HG03558 (cell line): Measurements from ENCODE around the gene KLF6.
A peak's percentile ranks its signal among the peaks of the same experiment; 100 is the strongest.

Experiments used
- ATAC-seq: cut with Tn5 transposase; IDR thresholded peaks from one replicate; pipeline ENCODE4 v1.9.1; 2021; ENCODE audit warnings: moderate number of reproducible peaks; ENCODE audit not compliant: unreplicated experiment; ENCODE audit errors: extremely low read depth

Gene KLF6

GRCh38 chr10:3776796-3777571 is 8.0 kb downstream of the KLF6 start:
- no peak for ATAC-seq

GRCh38 chr10:3775696-3776551 is 9.1 kb downstream of the KLF6 start:
- no peak for ATAC-seq

- no peak for ATAC-seq
These were observed 10.0 kb downstream of the KLF6 start for GRCh38 chr10:3774814-3775695.

GRCh38 chr10:3774018-3774813 is 10.8 kb downstream of the KLF6 start:
- ATAC-seq: no peak

- ATAC-seq: no peak
These were observed 11.5 kb downstream of the KLF6 start for GRCh38 chr10:3773460-3774017.

- no peak for ATAC-seq
These were observed 12.4 kb downstream of the KLF6 start for GRCh38 chr10:3772361-3773171.

- no peak for ATAC-seq
These were observed 14.3 kb downstream of the KLF6 start for GRCh38 chr10:3770611-3771110.

GRCh38 chr10:3769556-3769955 is 15.5 kb downstream of the KLF6 start:
- ATAC-seq: no peak

GRCh38 chr10:3766046-3766756 is 18.8 kb downstream of the KLF6 start:
- ATAC-seq: no peak

- no peak for ATAC-seq
These were observed 19.9 kb downstream of the KLF6 start for GRCh38 chr10:3765146-3765545.

GRCh38 chr10:3764626-3765112 is 20.3 kb downstream of the KLF6 start:
- no peak for ATAC-seq

- no peak for ATAC-seq
These were observed 21.0 kb downstream of the KLF6 start for GRCh38 chr10:3763852-3764625.

GRCh38 chr10:3763035-3763456 is 22.0 kb downstream of the KLF6 start:
- ATAC-seq: no peak

- no peak for ATAC-seq
These were observed 22.7 kb downstream of the KLF6 start for GRCh38 chr10:3762309-3762708.

GRCh38 chr10:3761904-3762303 is 23.1 kb downstream of the KLF6 start:
- ATAC-seq: no peak

- ATAC-seq: peak; percentile 38
These were observed 23.9 kb downstream of the KLF6 start for GRCh38 chr10:3761021-3761686.
